ENCODE measurements around the gene ARHGAP10. TPM values are rescaled to one million over a fixed set of nuclear protein-coding genes. Genes with fewer than 3 reads are reported as not detected.

Gene ARHGAP10
- total RNA-seq, 4 donors from 2014 or later: 7.0 to 52.8 (median 19.9) TPM

DNA sequence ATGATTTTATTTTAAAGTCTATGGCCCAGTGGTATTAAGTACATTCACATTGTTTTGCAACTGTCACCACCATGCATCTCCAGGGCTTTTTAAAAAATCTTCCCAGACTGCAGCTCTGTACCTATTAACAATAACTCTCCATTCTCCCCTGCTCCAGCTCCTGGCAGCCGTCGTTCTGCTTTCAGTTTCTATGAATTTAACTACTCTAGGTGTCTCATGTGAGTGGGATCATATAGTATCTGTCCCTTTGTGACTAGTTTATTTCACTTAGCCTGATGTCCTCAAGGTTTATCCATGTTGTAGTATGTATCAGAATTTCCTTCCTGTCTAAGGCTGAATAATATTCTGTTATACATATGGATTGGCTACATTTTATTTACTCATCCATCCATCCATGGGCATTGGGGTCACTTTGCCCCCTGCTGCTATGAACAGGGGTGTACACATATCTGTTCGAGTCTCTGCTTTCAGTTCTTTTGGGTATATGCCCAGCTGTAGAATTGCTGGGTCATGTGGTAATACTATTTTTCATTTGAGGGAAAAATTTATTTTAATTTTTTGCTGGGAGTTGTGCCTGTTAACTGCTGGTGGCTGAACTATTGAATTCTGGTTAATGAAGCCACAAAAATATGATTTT is 131.3 kb downstream of the ARHGAP10 start:
- Histone ChIP-seq H3K4me3 (no peak overlapping the region), H3K9me3 (no peaks in the 10 kb centered on the region), H3K27me3 (no peaks in the 10 kb centered on the region), H3K36me3 (no peaks in the 10 kb centered on the region), H3K27ac (no peak overlapping the region), H3K4me1 (no peaks in the 10 kb centered on the region)
- TF ChIP-seq, protein P1, sequence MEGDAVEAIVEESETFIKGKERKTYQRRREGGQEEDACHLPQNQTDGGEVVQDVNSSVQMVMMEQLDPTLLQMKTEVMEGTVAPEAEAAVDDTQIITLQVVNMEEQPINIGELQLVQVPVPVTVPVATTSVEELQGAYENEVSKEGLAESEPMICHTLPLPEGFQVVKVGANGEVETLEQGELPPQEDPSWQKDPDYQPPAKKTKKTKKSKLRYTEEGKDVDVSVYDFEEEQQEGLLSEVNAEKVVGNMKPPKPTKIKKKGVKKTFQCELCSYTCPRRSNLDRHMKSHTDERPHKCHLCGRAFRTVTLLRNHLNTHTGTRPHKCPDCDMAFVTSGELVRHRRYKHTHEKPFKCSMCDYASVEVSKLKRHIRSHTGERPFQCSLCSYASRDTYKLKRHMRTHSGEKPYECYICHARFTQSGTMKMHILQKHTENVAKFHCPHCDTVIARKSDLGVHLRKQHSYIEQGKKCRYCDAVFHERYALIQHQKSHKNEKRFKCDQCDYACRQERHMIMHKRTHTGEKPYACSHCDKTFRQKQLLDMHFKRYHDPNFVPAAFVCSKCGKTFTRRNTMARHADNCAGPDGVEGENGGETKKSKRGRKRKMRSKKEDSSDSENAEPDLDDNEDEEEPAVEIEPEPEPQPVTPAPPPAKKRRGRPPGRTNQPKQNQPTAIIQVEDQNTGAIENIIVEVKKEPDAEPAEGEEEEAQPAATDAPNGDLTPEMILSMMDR (IDR thresholded peaks at IDR 0.05): no peak
- TF ChIP-seq POLR2A (IDR thresholded peaks at IDR 0.05): no peak
- no peak for DNase-seq

DNA sequence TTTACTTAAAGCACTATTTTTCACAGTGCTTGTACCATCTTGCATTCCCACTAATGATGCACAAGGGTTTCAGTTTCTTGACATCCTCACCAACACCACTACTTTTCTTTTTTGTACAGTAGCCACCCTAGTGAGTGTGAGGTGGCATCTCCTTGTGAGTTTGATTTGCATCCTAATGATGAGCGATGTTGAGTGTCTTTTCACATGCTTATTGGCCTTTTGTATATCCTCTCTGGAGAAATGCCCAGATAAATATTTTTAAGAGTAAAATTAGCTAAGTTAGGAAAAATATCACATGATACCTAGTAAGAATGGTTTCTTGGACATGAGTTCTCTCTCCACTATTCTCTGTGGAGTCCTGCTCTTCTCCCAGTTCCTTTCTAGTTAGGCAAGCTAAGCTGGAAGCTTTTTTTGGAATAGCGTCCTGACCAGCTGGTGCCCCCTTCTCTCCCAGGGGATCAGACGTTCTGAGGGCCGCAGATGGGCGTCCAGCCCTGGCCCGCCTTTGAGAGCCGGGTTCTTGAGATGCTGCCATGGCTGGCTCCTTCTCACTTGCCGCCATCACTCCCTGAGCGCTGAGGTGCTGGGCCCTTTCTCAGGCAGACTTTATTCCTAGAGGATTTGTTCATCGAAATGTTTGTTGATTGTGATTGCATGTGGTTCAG is 132.1 kb downstream of the ARHGAP10 start:
- Histone ChIP-seq H3K4me1 (no peaks in the 10 kb centered on the region), H3K27me3 (no peaks in the 10 kb centered on the region), H3K36me3 (no peaks in the 10 kb centered on the region), H3K9me3 (no peaks in the 10 kb centered on the region), H3K4me3 (no peak overlapping the region), H3K27ac (no peak overlapping the region)
- no peak for DNase-seq
- TF ChIP-seq, protein P1 (IDR thresholded peaks at IDR 0.05): no peak
- TF ChIP-seq POLR2A (IDR thresholded peaks at IDR 0.05): no peak

DNA sequence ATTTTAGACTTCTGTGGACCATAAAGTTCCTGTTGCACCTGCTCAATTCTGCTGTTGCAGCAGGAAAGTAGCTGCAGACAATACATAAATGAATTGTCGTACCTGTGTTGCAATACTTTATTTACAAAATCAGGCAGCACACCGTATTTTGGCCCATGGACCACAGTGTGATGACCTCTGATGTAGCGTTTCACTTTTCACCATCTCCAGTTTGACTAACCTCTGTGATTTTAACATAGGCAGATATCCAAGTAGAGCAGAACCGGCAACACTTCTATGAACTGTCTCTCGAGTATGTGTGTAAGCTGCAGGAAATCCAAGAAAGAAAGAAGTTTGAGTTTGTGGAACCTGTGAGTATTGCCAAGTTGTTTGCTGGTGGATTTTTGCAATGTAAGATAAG is 132.7 kb downstream of the ARHGAP10 start:
- Histone ChIP-seq H3K27me3 (no peaks in the 10 kb centered on the region), H3K36me3 (no peaks in the 10 kb centered on the region), H3K4me1 (no peaks in the 10 kb centered on the region), H3K4me3 (no peak overlapping the region), H3K9me3 (no peaks in the 10 kb centered on the region), H3K27ac (no peak overlapping the region)
- DNase-seq: no peak
- no peak for TF ChIP-seq POLR2A (IDR thresholded peaks at IDR 0.05)
- TF ChIP-seq, protein P1 (IDR thresholded peaks at IDR 0.05): no peak

DNA sequence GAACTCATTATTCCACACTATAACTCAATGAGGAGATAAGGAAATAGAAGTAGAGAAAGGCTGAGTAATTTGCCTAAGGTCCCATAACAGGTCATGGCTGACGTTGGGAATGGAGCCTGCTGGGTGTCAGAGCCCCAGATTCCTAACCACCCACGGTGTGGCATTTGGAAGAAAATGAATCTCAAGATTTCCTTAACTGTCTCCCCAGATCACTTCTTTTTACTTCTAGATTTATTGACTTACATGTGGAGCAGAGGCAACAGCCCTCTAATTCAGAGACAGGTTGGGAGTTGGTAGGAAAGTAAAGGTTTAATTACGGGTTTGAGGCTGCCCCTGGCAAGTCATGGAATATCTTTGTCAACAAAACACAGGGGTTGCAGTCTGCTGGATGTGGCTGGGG is 134.0 kb downstream of the ARHGAP10 start:
- Histone ChIP-seq H3K4me1 (no peaks in the 10 kb centered on the region), H3K36me3 (no peaks in the 10 kb centered on the region), H3K9me3 (no peaks in the 10 kb centered on the region), H3K27ac (no peak overlapping the region), H3K27me3 (no peaks in the 10 kb centered on the region), H3K4me3 (no peak overlapping the region)
- TF ChIP-seq, protein P1 (IDR thresholded peaks at IDR 0.05): no peak
- no peak for TF ChIP-seq POLR2A (IDR thresholded peaks at IDR 0.05)
- no peak for DNase-seq

DNA sequence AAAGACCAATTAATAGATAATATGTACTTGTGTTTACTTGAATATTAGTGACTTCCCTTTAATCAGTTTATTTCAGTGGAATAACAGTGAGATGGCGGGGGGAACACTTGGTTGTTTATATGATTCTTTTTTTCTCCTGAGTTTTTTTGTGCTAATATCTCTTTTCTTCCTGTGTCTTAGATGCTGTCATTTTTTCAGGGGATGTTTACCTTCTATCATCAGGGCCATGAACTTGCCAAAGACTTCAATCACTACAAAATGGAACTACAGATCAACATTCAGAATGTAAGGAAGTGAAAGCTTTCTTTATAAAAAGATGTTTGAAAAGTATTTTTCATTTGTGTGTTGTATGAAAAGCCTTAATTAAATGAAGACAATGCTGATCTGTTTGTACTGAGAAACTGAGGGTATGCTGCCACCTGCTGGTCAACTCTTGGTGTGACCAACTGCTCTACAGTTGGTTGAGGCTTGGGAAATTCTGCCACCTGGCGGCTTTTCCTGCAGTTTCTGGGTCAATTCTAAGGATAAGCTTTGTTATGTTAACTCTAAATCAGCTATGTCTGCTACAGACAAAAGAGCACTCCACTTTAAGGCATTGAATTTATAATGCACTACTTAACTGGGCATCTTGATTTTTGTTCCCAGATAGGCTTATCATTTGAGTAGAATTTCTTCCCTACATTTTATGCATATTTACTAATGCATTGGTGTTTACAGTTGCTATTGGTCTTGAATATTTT is 134.8 kb downstream of the ARHGAP10 start:
- Histone ChIP-seq H3K27ac (no peak overlapping the region), H3K4me1 (no peaks in the 10 kb centered on the region)
- DNase-seq: peak; percentile 87 to 97 (median 90)

More for the DNA sequence above, 134.8 kb downstream of the ARHGAP10 start:
- Histone ChIP-seq H3K9me3 (no peaks in the 10 kb centered on the region), H3K27me3 (no peaks in the 10 kb centered on the region), H3K36me3 (no peaks in the 10 kb centered on the region), H3K4me3 (no peak overlapping the region)
- TF ChIP-seq POLR2A (IDR thresholded peaks at IDR 0.05): no peak
- TF ChIP-seq, protein P1 (IDR thresholded peaks at IDR 0.05): peak; percentile 86 to 100 (median 99)

Measured in Peyer's patch (tissue), 4 donors.